ENCODE results near the gene FARS2. TPM values are rescaled to one million over a fixed set of nuclear protein-coding genes. Genes with fewer than 3 reads are reported as not detected.

The FARS2 gene
- total RNA-seq, 2 experiments from 2014 or later, result 15.7 to 18.5 TPM

- DNase-seq (no peak), ATAC-seq (no peak)
- intact Hi-C loops (cut with micrococcal nuclease), result no loop called here
These were observed 503.9 kb downstream of the FARS2 start for GRCh38 chr6:5765141-5765760.

GRCh38 chr6:5766260-5766659 lies 504.9 kb downstream of the FARS2 start:
- Mint-ChIP-seq H3K27me3 (no peaks in the 10 kb centered on the region), H3K36me3 (ENCODE audit: low read depth) (peaks cover 6% of the 10 kb centered on the region), H3K9me3 (peaks cover 11% of the 10 kb centered on the region), H3K4me1 (ENCODE audit: low read depth) (peaks cover 5% of the 10 kb centered on the region), H3K27ac (no peak overlapping the region), H3K4me3 (no peak overlapping the region)
- no peak for ATAC-seq
- TF ChIP-seq, protein P1, sequence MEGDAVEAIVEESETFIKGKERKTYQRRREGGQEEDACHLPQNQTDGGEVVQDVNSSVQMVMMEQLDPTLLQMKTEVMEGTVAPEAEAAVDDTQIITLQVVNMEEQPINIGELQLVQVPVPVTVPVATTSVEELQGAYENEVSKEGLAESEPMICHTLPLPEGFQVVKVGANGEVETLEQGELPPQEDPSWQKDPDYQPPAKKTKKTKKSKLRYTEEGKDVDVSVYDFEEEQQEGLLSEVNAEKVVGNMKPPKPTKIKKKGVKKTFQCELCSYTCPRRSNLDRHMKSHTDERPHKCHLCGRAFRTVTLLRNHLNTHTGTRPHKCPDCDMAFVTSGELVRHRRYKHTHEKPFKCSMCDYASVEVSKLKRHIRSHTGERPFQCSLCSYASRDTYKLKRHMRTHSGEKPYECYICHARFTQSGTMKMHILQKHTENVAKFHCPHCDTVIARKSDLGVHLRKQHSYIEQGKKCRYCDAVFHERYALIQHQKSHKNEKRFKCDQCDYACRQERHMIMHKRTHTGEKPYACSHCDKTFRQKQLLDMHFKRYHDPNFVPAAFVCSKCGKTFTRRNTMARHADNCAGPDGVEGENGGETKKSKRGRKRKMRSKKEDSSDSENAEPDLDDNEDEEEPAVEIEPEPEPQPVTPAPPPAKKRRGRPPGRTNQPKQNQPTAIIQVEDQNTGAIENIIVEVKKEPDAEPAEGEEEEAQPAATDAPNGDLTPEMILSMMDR (IDR thresholded peaks at IDR 0.05), result no peak
- no peak for DNase-seq
- intact Hi-C loops (cut with micrococcal nuclease), result no loop called here
- ChIA-PET CTCF (interaction anchor here (0.9 to 1.5 kb wide), 3 partner anchors 30 to 781 kb away, joined by 3 to 4 read pairs (median 3); no protein-coding TSS in a partner anchor), POLR2A (no interaction called here)

More at GRCh38 chr6:5765141-5765760, 503.9 kb downstream of the FARS2 start:
- H3K27ac Mint-ChIP-seq, result no peak overlapping the region
- peaks cover 5% of the 10 kb centered on the region for H3K4me1 Mint-ChIP-seq (ENCODE audit: low read depth)
- peaks cover 6% of the 10 kb centered on the region for H3K36me3 Mint-ChIP-seq (ENCODE audit: low read depth)
- TF ChIP-seq, protein P1 (IDR thresholded peaks at IDR 0.05), result no peak
- CTCF ChIA-PET, result interaction anchor here (0.7 to 1.5 kb wide), 5 partner anchors 29 to 782 kb away, joined by 3 to 4 read pairs (median 3); no protein-coding TSS in a partner anchor
- no peak overlapping the region for H3K4me3 Mint-ChIP-seq
- peaks cover 11% of the 10 kb centered on the region for H3K9me3 Mint-ChIP-seq
- POLR2A ChIA-PET, result no interaction called here
- H3K27me3 Mint-ChIP-seq, result no peaks in the 10 kb centered on the region

- ATAC-seq, result no peak
- no peaks in the 10 kb centered on the region for H3K27me3 Mint-ChIP-seq
- H3K36me3 Mint-ChIP-seq (ENCODE audit: low read depth), result peaks cover 6% of the 10 kb centered on the region
- intact Hi-C loops (cut with micrococcal nuclease), result no loop called here
- H3K27ac Mint-ChIP-seq, result no peak overlapping the region
- peaks cover 5% of the 10 kb centered on the region for H3K4me1 Mint-ChIP-seq (ENCODE audit: low read depth)
- DNase-seq, result no peak
- CTCF ChIA-PET, result no interaction called here
- peaks cover 11% of the 10 kb centered on the region for H3K9me3 Mint-ChIP-seq
- POLR2A ChIA-PET, result no interaction called here
- TF ChIP-seq, protein P1 (IDR thresholded peaks at IDR 0.05), result no peak
- H3K4me3 Mint-ChIP-seq, result no peak overlapping the region
These were observed 506.2 kb downstream of the FARS2 start for GRCh38 chr6:5767471-5767870.

DNA sequence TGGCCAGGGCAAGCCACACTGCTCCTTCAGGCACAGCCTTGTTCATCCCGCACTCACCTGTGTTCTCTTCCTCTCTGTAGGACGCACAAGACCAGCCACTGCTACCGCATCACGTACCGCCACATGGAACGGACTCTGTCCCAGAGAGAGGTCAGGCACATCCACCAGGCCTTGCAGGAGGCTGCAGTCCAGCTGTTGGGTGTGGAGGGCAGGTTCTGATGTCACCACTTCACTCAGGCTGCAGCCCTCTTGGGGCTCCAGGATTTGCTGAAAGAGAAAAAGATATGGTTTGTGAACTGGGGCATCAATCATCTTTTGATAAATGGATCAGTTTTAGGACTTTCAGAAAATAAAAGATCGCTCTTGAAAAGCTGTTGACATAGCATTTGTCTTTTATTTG lies 509.9 kb downstream of the FARS2 start:
- no peak overlapping the region for H3K27ac Mint-ChIP-seq
- H3K36me3 Mint-ChIP-seq (ENCODE audit: low read depth), result peaks cover 6% of the 10 kb centered on the region

GRCh38 chr6:5771759-5772390 lies 510.6 kb downstream of the FARS2 start:
- ATAC-seq (no peak), DNase-seq (no peak)
- ChIA-PET POLR2A (no interaction called here), CTCF (no interaction called here)
- Mint-ChIP-seq H3K36me3 (ENCODE audit: low read depth) (peaks cover 6% of the 10 kb centered on the region), H3K4me1 (ENCODE audit: low read depth) (no peaks in the 10 kb centered on the region), H3K4me3 (no peak overlapping the region), H3K27ac (no peak overlapping the region), H3K27me3 (no peaks in the 10 kb centered on the region), H3K9me3 (peaks cover 11% of the 10 kb centered on the region)
- TF ChIP-seq, protein P1 (IDR thresholded peaks at IDR 0.05), result no peak
- intact Hi-C loops (cut with micrococcal nuclease), result no loop called here

More for the DNA sequence above, 509.9 kb downstream of the FARS2 start:
- Mint-ChIP-seq H3K4me1 (ENCODE audit: low read depth) (no peaks in the 10 kb centered on the region), H3K4me3 (no peak overlapping the region), H3K27me3 (no peaks in the 10 kb centered on the region), H3K9me3 (peaks cover 11% of the 10 kb centered on the region)
- TF ChIP-seq, protein P1 (IDR thresholded peaks at IDR 0.05), result no peak
- ChIA-PET POLR2A (no interaction called here), CTCF (no interaction called here)
- intact Hi-C loops (cut with micrococcal nuclease), result no loop called here
- no peak for ATAC-seq
- no peak for DNase-seq

All from activated CD8-positive, alpha-beta T cell treated with anti-CD3 and anti-CD28 coated beads for 36 hours (primary cell).